Urinary bladder (tissue), 4 donors: Measurements from ENCODE around the gene NLGN4X. TPM values are rescaled to one million over a fixed set of nuclear protein-coding genes. Genes with fewer than 3 reads are reported as not detected.
A peak's percentile ranks its signal among the peaks of the same experiment; 100 is the strongest.

Experiments used
- DNase-seq: peaks from one replicate; pipeline ENCODE4 v3.0.0-alpha.2; 2015; ENCODE audit errors: extremely low spot score
- H3K27ac ChIP-seq: one replicate; pipeline ENCODE4 v1.5.1; 2013; ENCODE audit warnings: low read depth, mild to moderate bottlenecking, moderate library complexity
- H3K36me3 ChIP-seq: one replicate; pipeline ENCODE4 v1.6.1; 2013; ENCODE audit warnings: mild to moderate bottlenecking, moderate library complexity; ENCODE audit not compliant: insufficient read depth
- H3K4me1 ChIP-seq: one replicate; pipeline ENCODE4 v1.6.1; 2013; ENCODE audit warnings: mild to moderate bottlenecking, moderate library complexity; ENCODE audit not compliant: insufficient read depth
- H3K4me3 ChIP-seq: one replicate; pipeline ENCODE4 v1.5.1; 2013; ENCODE audit warnings: low read depth, low read length
- WGBS: extraction: QIAGEN DNeasy Blood & Tissue Kit; methylation state at CpG from one replicate; pipeline ENCODE4 v1.1.7; 2013; 5-methylcytosine and 5-hydroxymethylcytosine counted together
- polyA plus RNA-seq: library from polyadenylated mRNA; stranded (reverse); fragments of 200-250 nt; gene quantifications from one replicate; pipeline ENCODE4 v1.2.3, GENCODE V29; 2013
- total RNA-seq: library from RNA; depleted of rRNA; stranded (reverse); fragments of >200 nt; gene quantifications from one replicate; pipeline ENCODE4 v1.2.3, GENCODE V29; 2014
- donor health status: healthy with polysubstance abuse.
- donor health status: healthy.

NLGN4X gene
- 15.7 TPM for total RNA-seq
- 5.1 TPM for polyA plus RNA-seq

GRCh38 chrX:6228720-6229119 lies at the start of gene NLGN4X:
Gene NLGN4X, minus strand, starts transcription at chrX:6228867. Its CDS starts 77,401 bp downstream, at chrX:6151466.
- WGBS: 2% methylated on average over 12 of the region's 12 CpGs
- no peaks in the 10 kb centered on the region for H3K4me1 ChIP-seq
- H3K27ac ChIP-seq: no peak within 1 kb of the TSS
- no peaks in the 10 kb centered on the region for H3K36me3 ChIP-seq
- H3K4me3 ChIP-seq: peak within 1 kb of the TSS; percentile 51
- peak; percentile 20 for DNase-seq

GRCh38 chrX:6266041-6266440 lies 37.4 kb upstream of the NLGN4X start:
- Histone ChIP-seq H3K4me3 (no peak overlapping the region), H3K36me3 (no peaks in the 10 kb centered on the region), H3K27ac (no peak overlapping the region), H3K4me1 (no peaks in the 10 kb centered on the region)
- WGBS: 79% methylated on average over 2 of the region's 2 CpGs
- no peak for DNase-seq

- DNase-seq: no peak
- Histone ChIP-seq H3K4me1 (no peaks in the 10 kb centered on the region), H3K36me3 (no peaks in the 10 kb centered on the region), H3K4me3 (no peak overlapping the region), H3K27ac (no peak overlapping the region)
- 78% methylated on average over 3 of the region's 3 CpGs for WGBS
Measured at GRCh38 chrX:6262959-6263358, 34.3 kb upstream of the NLGN4X start.

- H3K4me3 ChIP-seq: no peak overlapping the region
- DNase-seq: no peak
- WGBS: 38% methylated on average over 3 of the region's 3 CpGs
- H3K36me3 ChIP-seq: no peaks in the 10 kb centered on the region
- H3K27ac ChIP-seq: no peak overlapping the region
- H3K4me1 ChIP-seq: no peaks in the 10 kb centered on the region
Measured at GRCh38 chrX:6257025-6257424, 28.4 kb upstream of the NLGN4X start.

DNA sequence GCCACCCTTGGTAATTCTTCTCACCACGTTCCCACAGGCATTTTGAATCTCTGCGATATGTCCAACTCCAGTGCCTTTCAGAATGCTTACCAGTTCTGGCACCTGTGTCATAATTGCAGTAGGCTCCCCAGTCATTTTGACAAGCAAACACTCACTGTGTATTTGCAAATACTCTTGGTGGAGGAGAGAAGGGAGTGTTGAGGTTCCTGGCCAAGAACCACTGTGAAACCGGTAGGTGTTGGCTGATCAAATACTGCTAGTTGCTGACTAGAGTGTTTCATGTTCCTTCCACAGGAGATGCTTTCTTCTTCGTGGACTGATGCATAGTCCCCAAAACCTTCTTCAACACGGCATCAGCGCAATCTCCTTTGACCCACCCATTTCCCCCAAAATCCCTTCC lies 16.0 kb upstream of the NLGN4X start:
- no peak for DNase-seq
- Histone ChIP-seq H3K4me3 (no peak overlapping the region), H3K4me1 (no peaks in the 10 kb centered on the region), H3K36me3 (no peaks in the 10 kb centered on the region), H3K27ac (no peak overlapping the region)
- 91% methylated on average over 6 of the region's 6 CpGs for WGBS

GRCh38 chrX:6238576-6238975 lies 9.9 kb upstream of the NLGN4X start:
- WGBS: 90% methylated on average over 3 of the region's 3 CpGs
- Histone ChIP-seq H3K4me3 (no peak overlapping the region), H3K4me1 (no peaks in the 10 kb centered on the region), H3K36me3 (no peaks in the 10 kb centered on the region), H3K27ac (no peak overlapping the region)
- no peak for DNase-seq

- WGBS: 10% methylated on average over 8 of the region's 8 CpGs
- DNase-seq: no peak
- H3K4me3 ChIP-seq: peak overlapping the region; percentile 51
- no peaks in the 10 kb centered on the region for H3K4me1 ChIP-seq
- no peak overlapping the region for H3K27ac ChIP-seq
- no peaks in the 10 kb centered on the region for H3K36me3 ChIP-seq
Measured at GRCh38 chrX:6227935-6228334, 732 bp downstream of the NLGN4X start.

DNA sequence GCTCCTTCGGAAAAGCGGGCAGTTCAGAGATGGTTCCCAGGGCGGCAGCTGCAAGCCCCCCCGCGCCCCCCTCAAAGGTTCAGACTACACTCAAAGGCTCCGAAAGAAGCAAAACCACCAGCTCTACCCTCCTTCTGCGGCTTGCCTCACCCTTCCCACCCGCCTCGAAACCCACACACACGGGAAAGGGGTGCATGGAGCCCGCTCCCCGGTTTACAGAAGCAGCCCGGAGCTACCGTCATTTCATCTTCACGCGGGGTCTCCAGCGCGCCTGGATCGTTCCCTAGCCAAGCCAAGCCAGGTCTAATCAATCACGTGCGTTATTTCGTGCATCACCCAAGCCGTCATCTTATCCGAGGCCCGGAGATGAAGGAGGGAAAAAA lies 1.2 kb downstream of the NLGN4X start:
- no peaks in the 10 kb centered on the region for H3K4me1 ChIP-seq
- WGBS: 2% methylated on average over 25 of the region's 25 CpGs
- H3K27ac ChIP-seq: no peak overlapping the region
- peak overlapping the region; percentile 51 for H3K4me3 ChIP-seq
- H3K36me3 ChIP-seq: no peaks in the 10 kb centered on the region
- no peak for DNase-seq

- no peak for DNase-seq
- Histone ChIP-seq H3K36me3 (no peaks in the 10 kb centered on the region), H3K4me1 (no peaks in the 10 kb centered on the region), H3K4me3 (peak overlapping the region; percentile 51), H3K27ac (no peak overlapping the region)
- 1% methylated on average over 65 of the region's 65 CpGs for WGBS
Measured at GRCh38 chrX:6226596-6227452, 1.8 kb downstream of the NLGN4X start.

DNA sequence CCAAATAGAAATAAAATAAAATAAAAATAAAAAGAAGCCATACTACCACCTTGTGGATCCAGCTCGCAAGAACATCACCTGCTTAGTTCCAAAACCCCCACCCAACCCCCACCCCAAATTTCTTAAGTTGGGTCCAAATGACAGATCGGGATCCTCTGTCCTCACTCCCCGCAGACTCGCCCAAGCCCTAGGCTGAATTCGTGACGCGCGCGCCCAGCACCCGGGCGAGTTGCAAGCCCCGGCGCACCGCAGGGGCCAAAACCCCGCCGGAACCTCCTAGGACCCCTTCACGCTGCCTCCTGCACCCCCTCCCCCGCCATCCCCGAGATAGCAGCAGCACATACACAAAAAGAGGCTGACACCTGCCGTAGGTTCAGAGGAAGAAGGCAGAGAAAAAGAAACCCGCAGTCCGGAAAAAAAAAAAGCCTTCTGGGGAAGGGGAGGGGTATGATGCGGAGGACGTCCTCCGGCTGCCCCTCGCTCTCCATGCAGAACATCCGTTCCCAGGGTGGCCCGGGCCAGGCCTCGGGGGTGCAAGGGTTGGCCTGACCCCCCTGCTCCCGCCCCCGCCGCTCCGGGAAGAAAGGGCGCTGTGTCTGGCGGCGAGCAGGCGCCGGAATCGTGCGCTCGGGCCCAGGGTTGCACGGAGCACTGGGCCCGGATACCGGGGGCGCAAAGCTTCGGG lies 2.6 kb downstream of the NLGN4X start:
- no peak for DNase-seq
- Histone ChIP-seq H3K36me3 (no peaks in the 10 kb centered on the region), H3K4me3 (peak overlapping the region; percentile 51), H3K4me1 (no peaks in the 10 kb centered on the region), H3K27ac (no peak overlapping the region)
- under 1% methylated on average over 46 of the region's 46 CpGs for WGBS

GRCh38 chrX:6225288-6225910 lies 3.3 kb downstream of the NLGN4X start:
- Histone ChIP-seq H3K4me1 (no peaks in the 10 kb centered on the region), H3K27ac (no peak overlapping the region), H3K36me3 (no peaks in the 10 kb centered on the region), H3K4me3 (peak overlapping the region; percentile 51)
- 14% methylated on average over 17 of the region's 17 CpGs for WGBS
- DNase-seq: no peak

- Histone ChIP-seq H3K4me1 (no peaks in the 10 kb centered on the region), H3K27ac (no peak overlapping the region), H3K4me3 (no peak overlapping the region), H3K36me3 (no peaks in the 10 kb centered on the region)
- WGBS: 45% methylated on average over 3 of the region's 3 CpGs
- DNase-seq: no peak
Measured at GRCh38 chrX:6223516-6223915, 5.2 kb downstream of the NLGN4X start.

- WGBS: 72% methylated on average over 8 of the region's 8 CpGs
- no peaks in the 10 kb centered on the region for H3K4me1 ChIP-seq
- H3K36me3 ChIP-seq: no peaks in the 10 kb centered on the region
- no peak overlapping the region for H3K27ac ChIP-seq
- DNase-seq: no peak
- no peak overlapping the region for H3K4me3 ChIP-seq
Measured at GRCh38 chrX:6210230-6210629, 18.4 kb downstream of the NLGN4X start.
